CD4-positive, alpha-beta T cell (primary cell): ENCODE results near the gene C1QTNF7. TPM values are rescaled to one million over a fixed set of nuclear protein-coding genes. Genes with fewer than 3 reads are reported as not detected.

Source experiments
- ATAC-seq: fragments of 200-7000 bp; cut with Tn5 transposase; one replicate; pipeline ENCODE4 v1.10.0; 2022; ENCODE audit warnings: mild to moderate bottlenecking; ENCODE audit not compliant: poor library complexity
- CTCF ChIA-PET: fragments of 350-600 bp; sonication (Branson Sonifier 250); formaldehyde crosslinking; loops from one replicate; lab custom pipeline; 2021; ENCODE audit warnings: antibody characterized with exemption, inconsistent platforms; lab: Charles Lee
- POLR2A ChIA-PET: fragments of 350-600 bp; sonication (Branson Sonifier 250); formaldehyde crosslinking; loops from one replicate; lab custom pipeline; 2021; ENCODE audit warnings: antibody characterized with exemption, inconsistent platforms; lab: Charles Lee
- DNase-seq, 14 experiments: peaks; one replicate each; pipeline ENCODE4 v3.0.0-alpha.2; 2013 to 2020; ENCODE audit warnings: mixed read lengths in 2 of 14
- H3K27ac ChIP-seq, 2 donors: one replicate each; pipeline versions ENCODE4 v1.5.1 to v1.7.0; 2013; ENCODE audit warnings: low read length in 2 of 2, low read depth in 1 of 2, mild to moderate bottlenecking in 1 of 2
- H3K27me3 ChIP-seq, 2 experiments: 1 replicate in 1 of 2; 2 replicates in 1 of 2; pipeline versions ENCODE4 v1.6.1 to v1.7.0; 2013; ENCODE audit warnings: low read length in 2 of 2, control low read depth in 1 of 2, mild to moderate bottlenecking in 1 of 2, moderate library complexity in 1 of 2; ENCODE audit not compliant: insufficient read depth in 2 of 2, control insufficient read depth in 1 of 2
- H3K36me3 ChIP-seq: one replicate; pipeline ENCODE4 v1.6.1; 2013; ENCODE audit warnings: low read length, control low read depth; ENCODE audit not compliant: insufficient read depth
- H3K4me1 ChIP-seq: one replicate; pipeline ENCODE4 v1.6.1; 2013; ENCODE audit warnings: low read length, control low read depth; ENCODE audit not compliant: insufficient read depth
- H3K4me3 ChIP-seq: one replicate; pipeline ENCODE4 v1.5.1; 2013; ENCODE audit warnings: mild to moderate bottlenecking, low read length, moderate library complexity
- H3K9me3 ChIP-seq, 2 experiments: 1 replicate in 1 of 2; 2 replicates in 1 of 2; pipeline versions ENCODE4 v1.6.1 to v1.7.0; 2013; ENCODE audit warnings: low read length in 2 of 2, mild to moderate bottlenecking in 2 of 2, control low read depth in 1 of 2, moderate library complexity in 1 of 2; ENCODE audit not compliant: control insufficient read depth in 1 of 2, insufficient read depth in 1 of 2
- H3K27ac Mint-ChIP-seq: one replicate; pipeline ENCODE4 v1.8.0; 2020; ENCODE audit warnings: mixed read lengths
- H3K27me3 Mint-ChIP-seq: one replicate; pipeline ENCODE4 v1.8.0; 2021; ENCODE audit warnings: mixed read lengths
- H3K36me3 Mint-ChIP-seq: one replicate; pipeline ENCODE4 v1.8.0; 2021; ENCODE audit warnings: low read depth, mixed read lengths
- H3K4me1 Mint-ChIP-seq: one replicate; pipeline ENCODE4 v1.8.0; 2021; ENCODE audit warnings: low read depth, mixed read lengths
- H3K4me3 Mint-ChIP-seq: one replicate; pipeline ENCODE4 v1.8.0; 2020; ENCODE audit warnings: mild to moderate bottlenecking, mixed read lengths
- H3K9me3 Mint-ChIP-seq: one replicate; pipeline ENCODE4 v1.8.0; 2020; ENCODE audit warnings: mixed read lengths
- CTCF ChIP-seq: fragments of 200-600 bp; IDR thresholded peaks from one replicate; pipeline ENCODE4 v1.8.0; 2022; ENCODE audit warnings: antibody characterized with exemption, mild to moderate bottlenecking
- intact Hi-C, 2 experiments: fragments of 100-400 bp; cut with DNase I in 1 of 2; cut with micrococcal nuclease in 1 of 2; formaldehyde crosslinking; loops; one replicate each; pipeline versions ENCODE4 v1.15.1 to v1.9.0; 2023 to 2025; cut with DNase I, micrococcal nuclease
- total RNA-seq, 174 experiments: library from RNA in 2 of 174; stranded (reverse) in 2 of 174; gene quantifications; one replicate each; pipeline ENCODE4 v1.2.3 and lab custom pipeline; 2021 to 2026

Gene C1QTNF7
- total RNA-seq, 2 experiments from 2014 or later: not detected

DNA sequence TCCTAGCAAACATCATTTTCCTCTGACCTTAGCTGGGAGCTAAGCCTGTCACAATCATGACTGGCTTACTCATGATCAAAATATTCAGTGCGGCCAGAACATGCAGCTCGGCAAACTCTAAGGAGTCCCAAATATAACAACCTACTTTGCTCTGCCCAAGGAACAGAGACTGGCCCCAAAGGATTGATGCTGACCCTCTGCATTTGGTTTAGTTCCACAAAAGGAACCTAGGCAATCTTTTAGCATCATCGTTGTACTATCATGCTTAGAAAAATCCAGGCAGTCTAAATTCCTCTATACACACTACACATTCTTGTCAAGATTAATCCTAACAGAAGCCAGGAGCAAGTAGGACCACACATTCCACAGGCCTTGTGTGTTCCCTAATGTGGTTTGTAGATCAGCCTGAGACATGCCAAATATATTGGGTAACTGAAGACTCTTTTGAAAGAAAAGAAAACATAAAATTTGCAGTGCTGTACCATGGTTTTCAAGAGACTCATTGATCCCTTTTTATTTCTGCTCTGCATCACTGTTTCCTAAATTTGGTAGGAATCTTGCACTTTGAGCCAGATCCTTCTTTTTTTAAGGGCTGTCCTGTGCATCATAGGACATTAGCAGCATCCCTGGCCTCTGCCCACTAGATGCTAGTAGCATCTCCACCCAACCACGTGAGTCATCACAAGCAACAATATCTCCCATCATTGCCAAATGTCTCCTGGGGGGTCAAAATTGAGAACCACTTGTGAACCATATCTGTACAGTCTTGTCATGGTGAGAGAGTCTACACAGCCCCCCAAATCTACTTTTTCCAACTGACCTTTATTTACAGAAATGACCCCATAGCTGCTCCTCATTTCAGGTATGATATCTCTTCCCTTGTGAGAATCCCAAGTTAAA is 24.3 kb downstream of the C1QTNF7 start:
- ATAC-seq (no peak), DNase-seq (no peak)
- intact Hi-C loops: loop anchor here in 1 of 2 experiments (10.0 kb wide), 1 partner anchor 697 kb away; no protein-coding TSS in a partner anchor
- no peaks in the 10 kb centered on the region for H3K27me3 Mint-ChIP-seq
- Histone ChIP-seq H3K9me3 (no peaks in the 10 kb centered on the region), H3K4me1 (no peaks in the 10 kb centered on the region), H3K36me3 (no peaks in the 10 kb centered on the region), H3K27me3 (no peaks in the 10 kb centered on the region), H3K27ac (no peak overlapping the region), H3K4me3 (no peak overlapping the region)
- no peaks in the 10 kb centered on the region for H3K36me3 Mint-ChIP-seq
- H3K9me3 Mint-ChIP-seq: no peaks in the 10 kb centered on the region
- POLR2A ChIA-PET: no interaction called here
- TF ChIP-seq CTCF: no peak
- H3K4me1 Mint-ChIP-seq: peaks cover 6% of the 10 kb centered on the region
- no peak overlapping the region for H3K4me3 Mint-ChIP-seq
- no peak overlapping the region for H3K27ac Mint-ChIP-seq
- CTCF ChIA-PET: interaction anchor here (1.0 kb wide), 1 partner anchor 271 kb away, joined by 4 read pairs; no protein-coding TSS in a partner anchor

- POLR2A ChIA-PET: no interaction called here
- TF ChIP-seq CTCF: no peak
- peaks cover 11% of the 10 kb centered on the region for H3K4me1 Mint-ChIP-seq
- no peaks in the 10 kb centered on the region for H3K9me3 Mint-ChIP-seq
- no peaks in the 10 kb centered on the region for H3K36me3 Mint-ChIP-seq
- no peak for ATAC-seq
- H3K4me3 ChIP-seq: no peak overlapping the region
- H3K36me3 ChIP-seq: no peaks in the 10 kb centered on the region
- no peaks in the 10 kb centered on the region for H3K27me3 ChIP-seq
- CTCF ChIA-PET: no interaction called here
- H3K4me3 Mint-ChIP-seq: no peak overlapping the region
- H3K27ac ChIP-seq: no peak overlapping the region
- H3K27me3 Mint-ChIP-seq: no peaks in the 10 kb centered on the region
- H3K9me3 ChIP-seq: no peaks in the 10 kb centered on the region
- intact Hi-C loops: loop anchor here in 1 of 2 experiments (5.0 to 10.0 kb wide), 3 partner anchors 192 to 1798 kb away; no protein-coding TSS in a partner anchor
- H3K27ac Mint-ChIP-seq: no peak overlapping the region
- H3K4me1 ChIP-seq: no peaks in the 10 kb centered on the region
- DNase-seq: no peak
Observed at GRCh38 chr4:15455290-15455689, 27.5 kb downstream of the C1QTNF7 start.

- intact Hi-C loops: loop anchor here (1.0 to 10.0 kb wide), 8 partner anchors 190 to 1801 kb away; no protein-coding TSS in a partner anchor
- Histone ChIP-seq H3K4me1 (no peaks in the 10 kb centered on the region), H3K9me3 (no peaks in the 10 kb centered on the region), H3K4me3 (no peak overlapping the region), H3K27ac (no peak overlapping the region), H3K27me3 (no peaks in the 10 kb centered on the region), H3K36me3 (no peaks in the 10 kb centered on the region)
- Mint-ChIP-seq H3K4me1 (peaks cover 11% of the 10 kb centered on the region), H3K27ac (no peak overlapping the region), H3K4me3 (no peak overlapping the region), H3K9me3 (no peaks in the 10 kb centered on the region), H3K27me3 (no peaks in the 10 kb centered on the region), H3K36me3 (no peaks in the 10 kb centered on the region)
- ChIA-PET CTCF (interaction anchor here (0.9 to 1.0 kb wide), 2 partner anchors 13 to 466 kb away, joined by 3 to 5 read pairs; no protein-coding TSS in a partner anchor), POLR2A (interaction anchor here (0.6 to 1.3 kb wide), 2 partner anchors 155 to 225 kb away, joined by 3 to 7 read pairs; no protein-coding TSS in a partner anchor)
- peak; percentile 80 for TF ChIP-seq CTCF
- ATAC-seq (peak; percentile 59), DNase-seq (peak in 3 of 14 experiments; percentile 51 to 62 (median 54))
Observed at GRCh38 chr4:15457406-15458201, 29.8 kb downstream of the C1QTNF7 start.
